Amniotic epithelial cell (primary cell): ENCODE data around the gene PPP6C.
A peak's percentile ranks its signal among the peaks of the same experiment; 100 is the strongest.
"Not testable (repeated sequence)": the region's sequence is repeated elsewhere in the genome, so short reads cannot be mapped to it uniquely, and the experiment has no call there.

Experiments
- DNase-seq: peaks from one replicate; pipeline ENCODE4 v3.0.0-alpha.2; 2010; ENCODE audit warnings: low read depth

The PPP6C gene

DNA sequence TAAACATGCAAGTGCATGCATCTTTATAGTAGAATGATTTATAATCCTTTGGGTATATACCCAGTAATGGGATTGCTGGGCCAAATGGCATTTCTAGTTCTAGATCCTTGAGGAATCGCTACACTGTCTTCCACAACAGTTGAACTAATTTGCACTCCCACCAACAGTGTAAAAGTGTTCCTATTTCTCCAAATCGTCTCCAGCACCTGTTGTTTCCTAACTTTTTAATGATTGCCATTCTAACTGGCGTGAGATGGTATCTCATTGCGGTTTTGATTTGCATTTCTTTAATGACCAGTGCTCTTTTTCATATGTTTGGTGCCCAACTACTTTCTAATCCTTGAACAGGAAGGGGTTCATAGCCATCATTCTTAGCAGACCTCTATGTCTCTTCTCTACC, 7.8 kb downstream of the PPP6C start:
- not testable (repeated sequence) for DNase-seq

DNA sequence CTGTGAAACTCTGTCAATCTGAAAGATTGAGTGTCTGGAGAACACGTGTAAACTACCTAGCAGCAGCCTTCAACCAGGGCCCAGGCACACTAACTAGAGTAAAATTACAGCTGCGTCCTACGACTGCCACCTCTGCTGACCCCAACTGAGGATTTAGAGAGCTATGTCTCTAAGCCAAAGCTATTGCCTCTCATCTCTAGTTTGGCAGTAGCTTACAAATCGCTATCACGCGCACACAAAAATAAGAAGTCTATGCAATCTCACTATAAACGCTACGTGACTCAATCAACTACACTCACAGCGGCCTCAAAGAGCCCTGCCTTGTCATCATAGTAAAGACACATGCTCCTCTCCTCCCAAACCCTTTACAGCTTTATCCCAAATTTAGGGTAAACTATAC, 8.7 kb downstream of the PPP6C start:
- no peak for DNase-seq

DNA sequence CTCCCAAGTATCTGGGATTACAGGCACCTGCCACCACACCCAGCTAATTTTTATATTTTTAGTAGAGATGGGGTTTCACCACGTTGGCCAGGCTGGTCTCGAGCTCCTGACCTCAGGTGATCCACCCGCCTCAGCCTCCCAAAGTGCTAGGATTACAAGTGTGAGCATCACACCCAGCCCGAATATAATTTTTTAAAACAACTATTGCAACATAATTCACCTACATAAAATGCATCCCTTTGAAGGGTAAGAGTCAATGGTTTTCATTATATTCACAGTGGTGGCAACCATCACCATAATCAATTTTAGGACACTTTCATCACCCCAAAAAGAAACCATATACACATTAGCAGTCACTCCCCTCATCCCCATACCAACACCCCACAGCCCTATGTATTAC, 9.8 kb downstream of the PPP6C start:
- not testable (repeated sequence) for DNase-seq

DNA sequence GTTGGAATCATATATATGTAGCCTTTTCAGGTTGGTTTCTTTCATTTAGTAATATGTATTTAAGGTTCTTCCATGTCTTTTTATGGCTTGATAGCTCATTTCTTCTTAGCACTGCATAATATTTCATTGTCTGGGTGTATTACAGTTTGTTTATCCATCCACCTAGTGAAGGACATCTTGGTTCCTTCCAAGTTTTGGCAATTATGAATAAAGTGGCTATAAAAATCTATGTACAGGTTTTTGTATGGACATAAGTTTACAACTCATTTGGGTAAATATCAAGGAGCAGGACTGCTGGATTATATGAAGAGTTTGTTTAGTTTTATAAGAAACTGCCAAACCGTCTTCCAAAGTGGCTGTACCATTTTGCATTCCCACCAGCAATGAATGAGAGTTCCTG, 11.7 kb downstream of the PPP6C start:
- no peak for DNase-seq

DNA sequence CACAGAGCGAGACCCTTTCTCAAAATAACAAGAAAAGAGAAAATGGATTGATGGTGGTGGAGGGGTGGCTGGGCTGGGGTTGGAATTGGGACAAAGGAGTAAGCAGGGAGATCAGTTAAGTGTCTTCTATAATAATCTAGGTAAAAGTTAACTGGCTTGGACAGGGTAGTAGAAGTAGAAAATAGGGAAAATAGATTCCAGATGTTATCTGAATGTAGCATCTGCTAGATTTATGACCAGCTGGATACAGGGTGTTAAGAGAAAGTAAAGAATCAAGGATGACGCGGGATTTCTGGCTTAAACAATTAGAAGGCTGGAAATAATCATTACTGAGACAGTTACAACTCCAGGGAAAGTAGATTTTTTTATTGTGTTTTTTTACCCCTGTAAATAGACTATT, 13.0 kb downstream of the PPP6C start:
- DNase-seq = no peak

DNA sequence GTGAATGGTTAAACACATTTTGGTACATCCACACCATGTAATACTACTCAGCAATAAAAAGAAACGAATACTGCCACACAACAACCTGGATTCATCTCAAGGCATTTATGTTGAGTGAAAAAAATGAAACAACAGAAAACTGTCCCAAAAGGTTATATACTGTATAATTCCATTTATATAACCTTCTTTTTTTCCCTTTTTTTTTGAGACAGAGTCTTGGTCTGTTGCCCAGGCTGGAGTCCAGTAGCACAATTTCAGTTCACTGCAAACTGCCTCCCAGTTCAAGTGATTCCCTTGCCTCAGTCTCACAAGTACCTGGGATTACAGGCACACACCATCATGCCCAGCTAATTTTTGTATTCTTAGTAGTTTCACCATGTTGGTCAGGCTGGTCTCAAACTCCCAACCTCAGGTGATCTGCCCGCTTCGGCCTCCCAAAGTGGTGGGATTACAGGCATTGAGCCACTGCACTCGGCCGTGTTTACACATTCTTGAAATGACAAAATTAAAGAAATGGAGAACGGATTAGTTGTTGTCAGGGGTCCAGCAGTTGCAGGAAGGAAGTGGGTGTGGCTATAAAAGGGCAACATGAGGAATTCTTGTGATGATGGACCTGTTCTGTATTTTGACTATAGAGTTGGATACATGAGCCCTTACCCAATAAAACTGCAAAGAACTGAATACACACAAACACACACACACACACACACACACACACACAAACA, 17.4 kb downstream of the PPP6C start:
- peak; percentile 47 for DNase-seq

DNA sequence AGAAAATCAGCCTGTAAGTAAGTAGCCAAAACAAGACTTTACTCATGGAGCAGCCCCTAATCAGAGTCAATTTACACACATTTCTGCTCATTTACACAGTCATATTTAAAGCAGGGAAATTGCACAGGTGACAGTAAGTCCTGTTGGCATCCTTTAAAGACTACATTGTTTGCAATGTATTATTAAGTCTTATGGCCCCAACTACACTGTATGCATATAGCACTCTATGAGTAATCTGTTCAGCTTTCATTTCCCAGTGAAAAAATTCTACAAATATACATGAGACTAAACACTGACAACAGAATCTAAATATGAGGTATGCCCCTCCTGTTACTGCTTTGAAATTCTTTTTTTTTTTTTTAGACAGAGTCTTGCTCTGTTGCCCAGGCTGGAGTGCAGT, 19.7 kb downstream of the PPP6C start:
- no peak for DNase-seq

DNA sequence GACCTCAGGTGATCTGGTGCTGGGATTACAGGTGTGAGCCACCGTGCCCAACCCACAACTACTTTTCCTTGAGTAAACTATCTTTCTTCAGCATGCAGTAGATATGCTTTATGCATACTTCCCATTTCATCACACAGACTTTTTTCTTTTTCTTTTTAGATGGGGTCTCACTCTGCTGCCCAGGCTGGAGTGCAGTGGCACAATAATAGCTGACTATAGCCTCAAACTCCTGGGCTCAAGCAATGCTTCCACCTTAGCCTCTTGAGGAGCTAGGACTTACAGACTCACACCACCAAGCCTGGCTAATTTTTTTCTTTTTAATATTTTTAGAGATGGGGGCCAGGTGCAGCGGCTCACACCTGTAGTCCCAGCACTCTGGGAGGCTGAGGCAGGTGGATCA, 22.8 kb downstream of the PPP6C start:
- no peak for DNase-seq

DNA sequence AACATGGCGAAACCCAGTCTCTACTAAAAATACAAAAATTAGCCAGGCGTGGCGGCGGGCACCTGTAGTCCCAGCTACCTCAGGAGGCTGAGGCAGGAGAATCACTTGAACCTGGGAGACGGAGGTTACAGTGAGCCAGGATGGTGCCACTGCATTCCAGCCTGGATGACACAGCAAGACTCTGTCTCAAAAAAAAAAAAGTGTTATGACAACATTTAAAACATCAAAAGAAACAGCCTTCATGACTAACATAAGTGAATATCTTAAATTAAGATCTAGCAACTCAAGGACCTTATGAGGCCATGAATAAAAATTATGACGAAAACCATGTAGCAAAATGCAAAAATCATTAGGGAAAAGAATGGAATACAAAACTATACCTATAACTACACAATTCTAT, 26.7 kb downstream of the PPP6C start:
- DNase-seq = not testable (repeated sequence)

DNA sequence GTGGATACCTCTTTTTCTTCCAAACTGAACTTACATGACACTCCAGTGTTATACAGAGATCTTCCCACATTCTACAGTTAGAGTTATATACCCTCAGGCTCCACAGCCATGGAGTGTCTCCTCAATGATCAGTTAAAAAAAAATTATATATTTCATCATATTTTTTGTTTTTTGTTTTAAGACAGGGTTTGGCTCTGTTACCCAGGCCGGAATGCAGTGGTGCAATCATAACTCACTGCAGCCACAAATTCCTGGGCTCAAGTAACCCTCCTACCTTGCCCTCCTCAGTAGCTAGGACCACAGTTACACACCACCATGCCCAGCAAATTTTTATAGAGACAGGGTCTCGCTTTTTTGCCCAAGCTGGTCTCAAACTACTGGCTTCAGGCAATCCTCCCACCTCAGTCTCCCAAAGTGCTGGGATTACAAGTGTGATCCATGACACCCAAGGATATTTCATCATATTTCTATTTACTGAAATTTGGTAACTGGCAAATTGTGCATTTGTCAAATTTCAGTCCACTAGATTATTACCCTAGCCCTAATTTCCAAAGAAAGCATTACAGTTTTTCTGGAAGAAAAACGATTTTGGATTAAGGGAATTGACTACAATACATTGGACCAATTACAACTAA, 28.2 kb downstream of the PPP6C start:
- DNase-seq = peak; percentile 40

DNA sequence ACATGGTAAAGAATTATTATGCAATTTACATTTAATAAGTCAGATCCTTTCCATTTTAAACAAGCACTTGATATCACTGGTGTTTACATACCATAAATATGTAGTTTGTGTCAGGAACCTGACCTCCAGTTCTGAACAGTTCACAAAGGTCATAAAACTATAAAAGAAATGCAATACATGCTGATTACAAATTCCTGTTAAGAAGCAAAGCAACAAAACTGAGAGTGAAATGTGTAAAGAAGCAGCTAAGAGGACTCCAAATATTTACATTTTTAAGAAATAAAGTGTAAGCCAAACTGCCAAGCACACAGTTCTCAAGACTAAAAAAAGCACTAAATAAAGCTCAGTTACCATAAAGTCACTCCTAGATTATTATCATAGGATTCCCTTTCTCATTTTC, 28.9 kb downstream of the PPP6C start:
- DNase-seq = no peak

DNA sequence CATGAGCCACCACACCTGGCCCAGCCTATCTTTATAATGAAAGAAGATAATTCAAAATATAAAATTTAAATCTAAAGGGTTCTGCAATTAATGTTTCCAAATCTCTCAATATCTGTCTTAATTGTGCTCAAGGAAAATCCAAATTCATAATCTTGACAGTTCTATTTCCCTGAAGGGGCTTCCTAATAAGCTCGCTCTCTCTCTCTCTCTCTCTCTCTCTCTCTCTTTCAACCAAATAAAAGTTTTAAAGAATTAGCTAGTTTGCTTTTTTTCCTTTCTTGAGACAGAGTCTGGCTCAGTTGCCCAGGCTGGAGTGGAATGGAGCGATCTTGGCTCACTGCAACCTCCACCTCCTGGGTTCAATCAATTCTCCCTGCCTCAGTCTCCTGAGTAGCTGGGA, 33.1 kb downstream of the PPP6C start:
- DNase-seq = no peak

DNA sequence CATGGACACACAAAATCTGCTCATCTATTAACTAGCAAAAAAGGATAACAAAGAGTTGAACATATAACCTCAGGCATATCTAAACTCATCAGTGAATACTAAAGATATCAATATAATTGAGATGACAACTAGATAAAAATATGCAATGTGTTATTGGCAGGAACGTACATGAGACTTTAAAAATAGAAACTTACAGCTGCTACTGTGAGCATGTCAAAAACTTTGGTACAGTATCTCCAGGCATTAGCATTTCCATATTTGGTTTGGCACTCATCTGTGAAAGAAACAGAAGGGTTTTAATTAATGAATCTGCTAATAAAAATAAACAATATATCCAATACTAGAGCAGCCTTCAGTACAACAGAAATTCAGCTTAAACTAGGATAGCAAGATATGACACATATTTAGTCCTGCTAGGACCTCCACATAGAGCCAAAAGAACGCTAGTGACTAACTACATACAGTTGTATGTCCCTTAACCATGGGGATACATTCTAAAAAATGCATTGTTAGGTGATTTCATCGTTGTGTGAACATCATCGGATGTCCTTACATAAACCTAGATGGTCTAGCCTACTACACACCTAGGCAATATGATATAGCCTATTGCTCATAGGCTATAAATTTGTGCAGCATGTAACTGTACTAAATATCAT, 35.8 kb downstream of the PPP6C start:
- DNase-seq = no peak

DNA sequence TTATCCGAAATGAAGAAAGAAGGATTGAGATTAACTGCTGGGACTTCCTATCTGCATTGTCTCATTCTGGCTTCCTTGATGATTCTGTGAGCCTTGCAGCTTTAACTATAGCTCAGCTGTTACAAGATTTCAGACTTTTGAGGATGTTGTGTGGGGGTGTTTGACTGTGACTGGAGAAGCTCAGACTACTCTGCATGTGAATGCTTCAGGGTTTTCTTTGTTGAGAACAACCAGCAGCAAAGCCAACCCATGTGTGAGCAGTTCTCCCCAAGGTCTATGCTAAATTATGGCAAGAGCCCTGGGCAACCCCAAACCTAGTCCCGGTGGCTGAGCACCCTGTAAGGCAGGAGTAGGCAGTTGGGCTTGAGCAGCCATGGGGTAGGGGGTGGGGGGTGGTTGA, 37.9 kb downstream of the PPP6C start:
- DNase-seq = no peak

DNA sequence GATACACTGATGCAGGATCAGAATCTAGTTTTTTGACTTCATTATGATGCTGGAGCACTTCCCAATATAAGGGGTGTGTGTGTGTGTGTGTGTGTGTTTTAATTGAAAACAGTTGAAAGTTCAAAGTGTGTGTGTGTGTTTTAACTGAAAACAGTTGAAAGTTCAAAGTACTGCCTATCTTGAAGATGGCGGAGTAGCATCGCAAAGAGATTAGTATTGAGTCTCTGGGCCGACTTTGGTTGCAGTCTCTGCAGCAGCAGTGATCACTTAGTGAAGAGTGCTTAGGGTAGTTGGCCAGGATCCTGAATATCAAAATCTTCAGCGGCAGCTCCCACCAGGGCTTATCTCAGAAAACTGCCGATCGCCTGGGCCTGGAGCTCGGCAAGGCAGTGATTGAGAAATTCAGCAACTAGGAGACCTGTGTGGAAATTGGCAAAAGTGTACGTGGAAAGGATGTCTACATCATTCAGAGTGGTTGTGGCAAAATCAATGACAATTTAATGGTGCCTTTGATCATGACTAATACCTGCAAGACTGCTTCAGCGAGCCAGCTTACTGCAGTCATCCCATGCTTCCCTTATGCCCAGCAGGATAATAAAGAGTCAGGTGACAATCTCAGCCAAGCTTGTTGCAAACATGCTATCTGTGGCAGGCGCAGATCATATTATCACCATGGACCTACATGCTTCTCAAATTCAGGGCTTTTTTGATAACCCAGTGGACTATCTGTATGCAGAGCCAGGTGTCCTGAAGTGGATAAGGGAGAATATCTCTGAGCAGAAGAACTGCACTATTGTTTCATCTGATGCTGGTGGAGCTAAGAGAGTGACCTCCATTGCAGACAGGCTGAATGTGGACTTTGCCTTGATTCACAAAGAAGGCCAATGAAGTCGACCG, 39.0 kb downstream of the PPP6C start:
- DNase-seq = peak; percentile 17

DNA sequence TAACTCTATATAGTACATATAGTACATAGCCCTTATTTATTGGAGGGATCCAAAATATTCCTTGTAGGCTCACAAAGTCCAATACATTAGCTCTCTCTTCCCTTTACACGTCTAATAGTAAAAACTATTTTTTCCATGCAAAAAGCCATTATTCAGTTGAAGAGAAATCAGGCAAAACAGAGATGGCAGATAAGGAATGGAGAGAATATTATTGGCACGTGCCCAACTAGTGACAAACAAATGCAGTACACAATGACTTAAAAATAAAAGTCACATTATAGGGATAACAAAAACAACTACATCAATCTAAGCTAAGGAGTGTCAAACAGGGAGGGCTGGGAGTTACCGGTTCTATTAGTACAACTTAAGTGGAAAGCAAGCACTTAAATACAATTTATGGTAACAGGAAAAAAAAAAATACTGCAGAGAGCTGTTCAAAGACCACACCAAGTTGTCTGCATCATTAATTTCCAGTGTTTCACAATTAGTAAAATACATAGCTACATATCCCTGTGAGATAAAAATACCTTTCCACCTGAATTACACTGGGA, 42.1 kb downstream of the PPP6C start:
- DNase-seq = no peak

DNA sequence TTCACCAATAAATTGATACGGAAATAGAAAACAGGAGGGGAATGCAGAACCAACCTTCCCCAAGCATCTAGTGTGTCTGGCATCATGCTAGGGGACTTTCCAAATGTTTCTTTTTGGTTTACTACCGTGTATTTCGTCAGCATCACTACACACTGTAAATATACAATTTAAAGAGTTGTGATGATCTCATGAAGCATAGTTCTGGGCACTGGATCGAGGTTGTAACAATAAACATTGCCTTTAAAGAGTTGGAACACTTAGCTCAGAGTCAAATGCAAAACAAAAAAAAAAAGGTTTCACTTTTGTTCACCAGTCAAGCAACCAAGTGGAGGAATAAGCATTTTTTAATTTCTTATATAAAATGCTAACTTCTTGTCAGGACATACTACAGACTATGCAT, 43.4 kb downstream of the PPP6C start:
- DNase-seq = peak; percentile 20

DNA sequence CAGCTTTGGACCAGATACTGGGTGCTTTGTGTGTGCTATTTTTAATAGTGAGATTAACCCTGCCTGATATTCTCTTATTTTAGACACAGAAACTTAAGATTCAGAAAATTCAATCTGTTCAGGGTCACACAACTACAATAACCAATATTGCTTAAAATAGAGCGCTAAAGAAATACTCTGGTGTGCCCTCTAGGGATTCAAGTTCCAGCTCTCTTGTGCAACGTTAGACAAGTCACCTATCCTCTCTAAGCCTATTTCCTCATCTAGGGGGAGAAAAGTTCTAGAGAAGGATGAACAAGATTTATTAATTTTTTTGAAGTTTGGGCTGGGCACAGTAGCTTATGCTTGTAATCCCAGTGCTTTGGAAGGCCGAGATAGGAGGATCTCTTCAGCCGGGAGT, 44.2 kb downstream of the PPP6C start:
- DNase-seq = peak; percentile 57

DNA sequence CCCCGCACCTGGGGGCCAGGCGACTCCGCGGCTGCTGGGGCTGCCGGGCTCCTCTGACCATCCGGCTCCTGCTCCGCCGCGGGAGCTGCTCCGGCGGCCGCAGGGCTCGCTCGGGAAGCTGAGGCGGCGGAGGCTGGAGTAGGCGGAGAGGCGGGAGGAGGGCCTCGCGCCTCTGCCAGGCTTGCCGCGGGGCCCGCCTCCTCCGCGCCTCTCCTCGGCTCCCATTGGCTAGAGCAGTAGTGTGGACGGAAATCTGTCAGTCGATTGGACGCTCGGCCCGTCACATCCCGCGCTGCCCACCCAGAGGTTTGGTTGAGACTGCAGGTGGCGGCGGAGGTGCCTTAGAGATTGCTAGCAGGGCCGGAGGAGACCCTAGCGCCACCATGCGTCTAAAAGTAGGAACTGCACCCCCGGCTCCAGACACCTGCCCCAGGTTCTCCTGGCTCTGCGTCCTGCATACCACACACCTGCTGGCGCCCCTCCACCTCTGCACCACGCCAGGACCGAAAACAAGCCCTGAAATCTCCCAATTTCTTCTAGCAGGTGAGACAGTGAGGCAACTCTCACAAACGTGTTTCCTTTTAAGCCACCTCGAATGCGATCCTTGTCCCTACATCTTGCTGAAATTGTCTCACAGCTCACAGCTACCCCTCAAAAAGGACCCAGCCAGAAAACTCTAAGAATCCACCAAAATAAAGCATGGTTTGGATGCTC, 46.1 kb downstream of the PPP6C start, which contains the start of gene SCAI:
TSS of gene SCAI (minus strand) at position 152 of the 714 bp plus-strand sequence. CDS start at position 61, 91 bp downstream.
- DNase-seq = peak; percentile 98

DNA sequence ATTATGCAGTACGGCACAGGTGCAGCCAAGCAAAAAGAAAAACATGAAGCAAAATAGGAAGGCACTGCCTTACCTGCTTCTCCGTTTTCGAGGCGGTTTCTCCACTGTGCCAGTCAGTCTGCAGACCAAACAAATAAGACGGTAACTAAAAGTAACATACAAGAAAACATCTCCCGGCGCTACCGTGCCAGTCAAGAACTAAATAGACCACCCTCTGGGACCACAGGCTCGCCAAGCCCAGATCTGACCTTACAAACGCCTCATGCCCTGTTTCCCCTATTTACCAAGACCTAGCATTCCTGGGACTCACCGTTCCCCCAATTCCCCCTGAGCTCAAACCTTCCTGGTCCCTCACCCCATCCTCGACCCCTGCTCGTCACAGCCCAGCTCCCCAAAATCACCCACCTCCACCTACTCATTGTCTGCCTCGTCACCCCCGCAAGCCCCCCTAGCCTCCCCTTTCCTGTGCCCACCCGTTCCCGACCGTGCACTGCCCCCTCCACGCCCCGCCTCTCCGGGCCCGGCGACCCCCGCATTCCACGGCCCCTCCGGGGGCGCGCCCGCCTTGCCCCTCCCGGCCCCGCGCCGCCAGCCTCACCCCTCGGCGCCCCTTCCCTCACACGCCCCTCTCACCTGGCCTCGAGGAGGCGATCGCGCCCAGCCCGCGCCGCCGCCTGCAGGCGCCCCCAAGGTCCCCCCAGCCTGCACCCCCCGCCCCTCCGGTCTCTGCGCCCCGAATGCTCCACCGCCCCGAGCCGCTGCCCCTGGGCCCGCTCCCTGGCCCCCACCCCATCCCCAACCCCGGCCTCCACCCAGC, 46.8 kb downstream of the PPP6C start:
- no peak for DNase-seq
